Tibial artery (tissue), 4 donors: ENCODE results near the gene UBAP2L.

ENCODE experiments used
- DNase-seq, 2 donors: peaks; one replicate each; pipeline ENCODE4 v3.0.0-alpha.2; 2019
- H3K27ac ChIP-seq, 2 donors: fragments of 200-600 bp; sonication (generic) in 1 of 2; 1 replicate in 1 of 2; 2 replicates in 1 of 2; pipeline ENCODE4 v1.5.1; 2018 to 2019; ENCODE audit warnings: mild to moderate bottlenecking in 1 of 2
- H3K27me3 ChIP-seq, 2 donors: fragments of 200-600 bp; sonication (generic) in 1 of 2; one replicate each; pipeline versions ENCODE4 v1.5.1 to v1.6.0; 2016 to 2019
- H3K36me3 ChIP-seq, 3 donors: fragments of 200-600 bp; sonication (generic) in 2 of 3; one replicate each; pipeline ENCODE4 v1.5.1; 2016 to 2019; ENCODE audit warnings: mild to moderate bottlenecking in 2 of 3
- H3K4me1 ChIP-seq, 4 donors: fragments of 200-600 bp; sonication (generic) in 2 of 4; 1 replicate in 3 of 4; 2 replicates in 1 of 4; pipeline ENCODE4 v1.5.1; 2016 to 2019
- H3K4me3 ChIP-seq, 2 donors: fragments of 200-600 bp; sonication (generic) in 1 of 2; 1 replicate in 1 of 2; 2 replicates in 1 of 2; pipeline ENCODE4 v1.5.1; 2018 to 2019; ENCODE audit warnings: mild to moderate bottlenecking in 2 of 2
- H3K9me3 ChIP-seq, 3 donors: fragments of 200-600 bp; sonication (generic) in 1 of 3; one replicate each; pipeline ENCODE4 v1.5.1; 2016 to 2019
- CTCF ChIP-seq, 2 experiments: fragments of 200-600 bp in 1 of 2; fragments of 450-650 bp in 1 of 2; IDR thresholded peaks; one replicate each; pipeline ENCODE4 v1.5.1; 2017 to 2019; ENCODE audit warnings: antibody characterized with exemption in 2 of 2, mild to moderate bottlenecking in 1 of 2, moderate library complexity in 1 of 2
- intact Hi-C: fragments of 100-400 bp; cut with DNase I; formaldehyde crosslinking; loops from one replicate; pipeline ENCODE4 v1.15.0; 2023; ENCODE audit warnings: low total_unique reads

The UBAP2L gene

GRCh38 chr1:154256686-154257085 is 35.9 kb downstream of the UBAP2L start:
- Histone ChIP-seq H3K4me1 (no peaks in the 10 kb centered on the region), H3K36me3 (peaks cover 100% of the 10 kb centered on the region in 3 donors), H3K9me3 (no peaks in the 10 kb centered on the region), H3K4me3 (no peak overlapping the region), H3K27me3 (no peaks in the 10 kb centered on the region), H3K27ac (no peak overlapping the region)
- DNase-seq: no peak
- TF ChIP-seq CTCF (IDR thresholded peaks at IDR 0.05): no peak
- intact Hi-C loops: no loop called here

- no peak for TF ChIP-seq CTCF (IDR thresholded peaks at IDR 0.05)
- Histone ChIP-seq H3K9me3 (no peaks in the 10 kb centered on the region), H3K27ac (no peak overlapping the region), H3K36me3 (peaks cover 97 to 100% (median 100%) of the 10 kb centered on the region in 3 donors), H3K4me1 (no peaks in the 10 kb centered on the region), H3K27me3 (no peaks in the 10 kb centered on the region), H3K4me3 (no peak overlapping the region)
- intact Hi-C loops: no loop called here
- DNase-seq: no peak
These were observed 38.0 kb downstream of the UBAP2L start for GRCh38 chr1:154258784-154259183.

- H3K36me3 ChIP-seq: peaks cover 90 to 99% (median 94%) of the 10 kb centered on the region in 3 donors
- H3K4me1 ChIP-seq: no peaks in the 10 kb centered on the region
- H3K27ac ChIP-seq: no peak overlapping the region
- H3K4me3 ChIP-seq: no peak overlapping the region
- intact Hi-C loops: loop anchor here (10.0 kb wide), 1 partner anchor 455 kb away; no protein-coding TSS in a partner anchor
- TF ChIP-seq CTCF (IDR thresholded peaks at IDR 0.05): no peak
- no peak for DNase-seq
- H3K27me3 ChIP-seq: no peaks in the 10 kb centered on the region
- no peaks in the 10 kb centered on the region for H3K9me3 ChIP-seq
These were observed 39.4 kb downstream of the UBAP2L start for GRCh38 chr1:154260127-154260526.

- Histone ChIP-seq H3K27ac (no peak overlapping the region), H3K4me1 (no peaks in the 10 kb centered on the region), H3K4me3 (no peak overlapping the region), H3K36me3 (peaks cover 69 to 90% (median 90%) of the 10 kb centered on the region in 3 donors), H3K9me3 (no peaks in the 10 kb centered on the region), H3K27me3 (no peaks in the 10 kb centered on the region)
- TF ChIP-seq CTCF (IDR thresholded peaks at IDR 0.05): no peak
- intact Hi-C loops: loop anchor here (10.0 kb wide), 1 partner anchor 459 kb away; no protein-coding TSS in a partner anchor
- DNase-seq: no peak
These were observed 42.9 kb downstream of the UBAP2L start for GRCh38 chr1:154263465-154264332.

- Histone ChIP-seq H3K9me3 (no peaks in the 10 kb centered on the region), H3K36me3 (peaks cover 69 to 90% (median 90%) of the 10 kb centered on the region in 3 donors), H3K4me1 (no peaks in the 10 kb centered on the region), H3K4me3 (no peak overlapping the region), H3K27ac (no peak overlapping the region), H3K27me3 (no peaks in the 10 kb centered on the region)
- intact Hi-C loops: loop anchor here (10.0 kb wide), 1 partner anchor 460 kb away; no protein-coding TSS in a partner anchor
- no peak for DNase-seq
- no peak for TF ChIP-seq CTCF (IDR thresholded peaks at IDR 0.05)
These were observed 43.7 kb downstream of the UBAP2L start for GRCh38 chr1:154264454-154264853.
